Lower leg skin (tissue), 3 donors: ENCODE measurements around the gene DOCK1.

Experiments used
- POLR2A ChIP-seq, 2 donors: fragments of 450-650 bp; IDR thresholded peaks; one replicate each; pipeline ENCODE4 v1.6.1; 2016 to 2017; ENCODE audit warnings: antibody characterized with exemption in 2 of 2, mild to moderate bottlenecking in 1 of 2, moderate library complexity in 1 of 2
- TF ChIP-seq, protein P1 (sequence below), 3 donors: fragments of 450-650 bp; IDR thresholded peaks; one replicate each; pipeline ENCODE4 v1.5.1; 2016; ENCODE audit warnings: antibody characterized with exemption in 3 of 3, mild to moderate bottlenecking in 3 of 3, moderate library complexity in 2 of 3

GRCh38 chr10:127034790-127035189, 129.6 kb downstream of the DOCK1 start:
- TF ChIP-seq, protein P1, sequence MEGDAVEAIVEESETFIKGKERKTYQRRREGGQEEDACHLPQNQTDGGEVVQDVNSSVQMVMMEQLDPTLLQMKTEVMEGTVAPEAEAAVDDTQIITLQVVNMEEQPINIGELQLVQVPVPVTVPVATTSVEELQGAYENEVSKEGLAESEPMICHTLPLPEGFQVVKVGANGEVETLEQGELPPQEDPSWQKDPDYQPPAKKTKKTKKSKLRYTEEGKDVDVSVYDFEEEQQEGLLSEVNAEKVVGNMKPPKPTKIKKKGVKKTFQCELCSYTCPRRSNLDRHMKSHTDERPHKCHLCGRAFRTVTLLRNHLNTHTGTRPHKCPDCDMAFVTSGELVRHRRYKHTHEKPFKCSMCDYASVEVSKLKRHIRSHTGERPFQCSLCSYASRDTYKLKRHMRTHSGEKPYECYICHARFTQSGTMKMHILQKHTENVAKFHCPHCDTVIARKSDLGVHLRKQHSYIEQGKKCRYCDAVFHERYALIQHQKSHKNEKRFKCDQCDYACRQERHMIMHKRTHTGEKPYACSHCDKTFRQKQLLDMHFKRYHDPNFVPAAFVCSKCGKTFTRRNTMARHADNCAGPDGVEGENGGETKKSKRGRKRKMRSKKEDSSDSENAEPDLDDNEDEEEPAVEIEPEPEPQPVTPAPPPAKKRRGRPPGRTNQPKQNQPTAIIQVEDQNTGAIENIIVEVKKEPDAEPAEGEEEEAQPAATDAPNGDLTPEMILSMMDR (IDR thresholded peaks at IDR 0.05): no peak
- TF ChIP-seq POLR2A (IDR thresholded peaks at IDR 0.05): no peak
